Liver (tissue), 3 donors: ENCODE results near the gene ASS1.

Source experiments
- RXRA ChIP-seq, 2 donors: IDR thresholded peaks; 2 replicates each; pipeline ENCODE4 v1.6.1; 2017 to 2018; ENCODE audit warnings: antibody characterized with exemption in 2 of 2, mild to moderate bottlenecking in 1 of 2
- SP1 ChIP-seq: IDR thresholded peaks from 2 replicates; pipeline ENCODE4 v1.6.1; 2018; ENCODE audit warnings: antibody characterized with exemption, mild to moderate bottlenecking
- YY1 ChIP-seq: IDR thresholded peaks from 2 replicates; pipeline ENCODE4 v1.6.1; 2016; ENCODE audit warnings: antibody characterized with exemption, mild to moderate bottlenecking
- TF ChIP-seq, protein P1 (sequence below): fragments of 150-350 bp; IDR thresholded peaks from 2 replicates; pipeline ENCODE4 v1.5.1; 2017; ENCODE audit warnings: improper control_type of control experiment, low read depth, low read length; ENCODE audit not compliant: missing input control
- TF ChIP-seq, protein P2 (sequence below): IDR thresholded peaks from 2 replicates; pipeline ENCODE4 v1.6.1; 2016; ENCODE audit warnings: antibody characterized with exemption, mild to moderate bottlenecking
- donor health status: healthy.
- donor health status: healthy.

DNA sequence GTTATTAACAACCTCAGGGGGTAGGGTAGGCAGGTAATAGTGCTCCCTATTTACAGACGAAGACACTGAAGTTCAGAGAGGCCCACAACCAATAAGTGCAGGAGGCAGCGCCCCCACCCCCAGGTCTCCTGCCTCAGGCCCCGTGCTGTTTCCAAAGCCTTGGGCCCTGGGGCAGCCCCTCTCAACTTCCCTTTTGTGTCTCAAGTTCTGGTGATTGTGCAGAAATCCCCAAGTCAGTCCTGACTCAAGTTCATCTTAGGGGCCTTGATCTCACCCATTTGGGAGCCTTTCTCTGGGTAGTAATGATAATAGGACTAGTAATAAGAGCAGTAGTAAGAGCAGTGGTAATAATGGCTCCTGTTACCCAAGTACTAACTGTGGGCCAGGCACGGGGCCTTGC lies 35.5 kb upstream of the ASS1 start:
- TF ChIP-seq, protein P1, sequence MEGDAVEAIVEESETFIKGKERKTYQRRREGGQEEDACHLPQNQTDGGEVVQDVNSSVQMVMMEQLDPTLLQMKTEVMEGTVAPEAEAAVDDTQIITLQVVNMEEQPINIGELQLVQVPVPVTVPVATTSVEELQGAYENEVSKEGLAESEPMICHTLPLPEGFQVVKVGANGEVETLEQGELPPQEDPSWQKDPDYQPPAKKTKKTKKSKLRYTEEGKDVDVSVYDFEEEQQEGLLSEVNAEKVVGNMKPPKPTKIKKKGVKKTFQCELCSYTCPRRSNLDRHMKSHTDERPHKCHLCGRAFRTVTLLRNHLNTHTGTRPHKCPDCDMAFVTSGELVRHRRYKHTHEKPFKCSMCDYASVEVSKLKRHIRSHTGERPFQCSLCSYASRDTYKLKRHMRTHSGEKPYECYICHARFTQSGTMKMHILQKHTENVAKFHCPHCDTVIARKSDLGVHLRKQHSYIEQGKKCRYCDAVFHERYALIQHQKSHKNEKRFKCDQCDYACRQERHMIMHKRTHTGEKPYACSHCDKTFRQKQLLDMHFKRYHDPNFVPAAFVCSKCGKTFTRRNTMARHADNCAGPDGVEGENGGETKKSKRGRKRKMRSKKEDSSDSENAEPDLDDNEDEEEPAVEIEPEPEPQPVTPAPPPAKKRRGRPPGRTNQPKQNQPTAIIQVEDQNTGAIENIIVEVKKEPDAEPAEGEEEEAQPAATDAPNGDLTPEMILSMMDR = no peak
- no peak for TF ChIP-seq SP1
- no peak for TF ChIP-seq RXRA (IDR thresholded peaks at IDR 0.05)
- TF ChIP-seq YY1 = no peak
- TF ChIP-seq, protein P2, sequence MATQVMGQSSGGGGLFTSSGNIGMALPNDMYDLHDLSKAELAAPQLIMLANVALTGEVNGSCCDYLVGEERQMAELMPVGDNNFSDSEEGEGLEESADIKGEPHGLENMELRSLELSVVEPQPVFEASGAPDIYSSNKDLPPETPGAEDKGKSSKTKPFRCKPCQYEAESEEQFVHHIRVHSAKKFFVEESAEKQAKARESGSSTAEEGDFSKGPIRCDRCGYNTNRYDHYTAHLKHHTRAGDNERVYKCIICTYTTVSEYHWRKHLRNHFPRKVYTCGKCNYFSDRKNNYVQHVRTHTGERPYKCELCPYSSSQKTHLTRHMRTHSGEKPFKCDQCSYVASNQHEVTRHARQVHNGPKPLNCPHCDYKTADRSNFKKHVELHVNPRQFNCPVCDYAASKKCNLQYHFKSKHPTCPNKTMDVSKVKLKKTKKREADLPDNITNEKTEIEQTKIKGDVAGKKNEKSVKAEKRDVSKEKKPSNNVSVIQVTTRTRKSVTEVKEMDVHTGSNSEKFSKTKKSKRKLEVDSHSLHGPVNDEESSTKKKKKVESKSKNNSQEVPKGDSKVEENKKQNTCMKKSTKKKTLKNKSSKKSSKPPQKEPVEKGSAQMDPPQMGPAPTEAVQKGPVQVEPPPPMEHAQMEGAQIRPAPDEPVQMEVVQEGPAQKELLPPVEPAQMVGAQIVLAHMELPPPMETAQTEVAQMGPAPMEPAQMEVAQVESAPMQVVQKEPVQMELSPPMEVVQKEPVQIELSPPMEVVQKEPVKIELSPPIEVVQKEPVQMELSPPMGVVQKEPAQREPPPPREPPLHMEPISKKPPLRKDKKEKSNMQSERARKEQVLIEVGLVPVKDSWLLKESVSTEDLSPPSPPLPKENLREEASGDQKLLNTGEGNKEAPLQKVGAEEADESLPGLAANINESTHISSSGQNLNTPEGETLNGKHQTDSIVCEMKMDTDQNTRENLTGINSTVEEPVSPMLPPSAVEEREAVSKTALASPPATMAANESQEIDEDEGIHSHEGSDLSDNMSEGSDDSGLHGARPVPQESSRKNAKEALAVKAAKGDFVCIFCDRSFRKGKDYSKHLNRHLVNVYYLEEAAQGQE = no peak
